GM18505 (cell line): ENCODE data around the gene CNDP2.
"Not testable (repeated sequence)": the region's sequence is repeated elsewhere in the genome, so short reads cannot be mapped to it uniquely, and the experiment has no call there.

Experiments used
- ATAC-seq: cut with Tn5 transposase; IDR thresholded peaks from one replicate; pipeline ENCODE4 v1.9.1; 2021; ENCODE audit not compliant: unreplicated experiment
- POLR2A ChIP-seq: IDR thresholded peaks from 4 replicates; pipeline ENCODE4 v1.6.1; 2011; ENCODE audit warnings: borderline replicate concordance; ENCODE audit not compliant: insufficient read depth, insufficient read length; ENCODE audit errors: extremely low read depth

CNDP2 gene

GRCh38 chr18:74500372-74500771 is 4.2 kb downstream of the CNDP2 start:
- ATAC-seq, result no peak
- no peak for TF ChIP-seq POLR2A

GRCh38 chr18:74500774-74501173 is 4.6 kb downstream of the CNDP2 start:
- not testable (repeated sequence) for ATAC-seq

DNA sequence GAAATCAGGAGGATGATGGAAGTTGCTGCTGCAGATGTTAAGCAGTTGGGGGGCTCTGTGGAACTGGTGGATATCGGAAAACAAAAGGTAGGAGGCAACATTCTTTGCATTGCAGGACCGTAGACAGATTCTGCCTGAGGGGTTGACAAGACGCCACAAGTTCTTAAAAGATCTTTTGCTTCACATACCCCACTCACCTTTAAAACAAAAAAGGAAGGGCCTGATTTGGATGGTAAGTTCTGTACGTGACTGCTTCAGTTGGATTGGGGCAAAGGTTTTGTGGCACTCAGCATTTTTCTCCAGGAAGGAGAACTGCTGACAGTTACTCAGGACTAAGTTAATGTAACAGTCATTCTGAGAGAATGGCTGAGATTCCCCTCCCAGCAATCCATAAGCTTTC is 5.2 kb downstream of the CNDP2 start:
- TF ChIP-seq POLR2A, result no peak
- no peak for ATAC-seq

- TF ChIP-seq POLR2A, result no peak
- ATAC-seq, result no peak
Measured at GRCh38 chr18:74503137-74503536, 7.0 kb downstream of the CNDP2 start.

DNA sequence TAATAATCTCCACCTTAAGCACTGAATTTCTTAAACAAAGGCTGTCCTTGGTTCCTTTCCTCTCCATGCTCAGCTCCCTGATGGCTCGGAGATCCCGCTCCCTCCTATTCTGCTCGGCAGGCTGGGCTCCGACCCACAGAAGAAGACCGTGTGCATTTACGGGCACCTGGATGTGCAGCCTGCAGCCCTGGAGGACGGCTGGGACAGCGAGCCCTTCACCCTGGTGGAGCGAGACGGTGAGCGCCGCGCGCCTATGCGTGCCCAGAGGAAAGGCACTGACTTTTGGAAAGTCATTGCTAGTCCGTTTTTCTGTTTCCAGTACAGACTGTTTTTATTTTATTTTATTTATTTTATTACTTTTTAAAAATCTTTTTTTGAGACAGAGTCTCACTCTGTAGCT is 9.6 kb downstream of the CNDP2 start:
- ATAC-seq, result no peak
- TF ChIP-seq POLR2A, result no peak

DNA sequence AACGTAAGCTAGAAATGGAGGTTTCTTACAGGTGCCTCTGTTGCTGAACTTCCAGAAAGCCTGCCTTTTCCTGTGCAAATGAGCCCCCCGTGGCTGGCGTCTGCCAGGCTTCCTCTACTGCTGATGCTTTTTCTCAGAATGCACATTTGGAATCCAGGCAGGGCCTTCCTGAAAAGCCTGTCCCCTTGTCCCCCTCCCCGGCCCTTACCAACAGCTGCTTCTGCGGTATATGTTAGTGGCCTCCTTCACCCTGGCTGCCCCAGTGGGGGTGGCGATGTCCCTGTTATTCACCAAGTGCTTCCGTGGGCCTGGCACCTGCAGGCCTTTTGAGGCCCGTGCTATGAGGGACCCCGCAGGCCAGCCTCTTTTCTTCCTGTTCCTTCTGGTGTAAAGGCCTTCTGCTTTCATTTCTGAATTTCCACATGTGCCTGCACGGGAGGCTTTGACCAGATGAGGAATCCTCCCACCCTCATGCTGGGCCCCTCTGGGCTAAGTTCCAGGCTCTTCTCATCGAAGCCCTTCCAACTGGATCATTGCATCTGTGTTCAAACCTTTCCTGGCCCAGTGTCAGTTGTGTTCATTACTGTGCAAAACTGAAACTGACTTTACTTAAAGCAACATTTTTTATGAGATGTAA is 10.4 kb downstream of the CNDP2 start:
- ATAC-seq, result no peak
- no peak for TF ChIP-seq POLR2A

GRCh38 chr18:74507097-74507881 is 11.1 kb downstream of the CNDP2 start:
- ATAC-seq, result no peak
- no peak for TF ChIP-seq POLR2A

- no peak for TF ChIP-seq POLR2A
- ATAC-seq, result no peak
Measured at GRCh38 chr18:74507927-74508326, 11.8 kb downstream of the CNDP2 start.

DNA sequence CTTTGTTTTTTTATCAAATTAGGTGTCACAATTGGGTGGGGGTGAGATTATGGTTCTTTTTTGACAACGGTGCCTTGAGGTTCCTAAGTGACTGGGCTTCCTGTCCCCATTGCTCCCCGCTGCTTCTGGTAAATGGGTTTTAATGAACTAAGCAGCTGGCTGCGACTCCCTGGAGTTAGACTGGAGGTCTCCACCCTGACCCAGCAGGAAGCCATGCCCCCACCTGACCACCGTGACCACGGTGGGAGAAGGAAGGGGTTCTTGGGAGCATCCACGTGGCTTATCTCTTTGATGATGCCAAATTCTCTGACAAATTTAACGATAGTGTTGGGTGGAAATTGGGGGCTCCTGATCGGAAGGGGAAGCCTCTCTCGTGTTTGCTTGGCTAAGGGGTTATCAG is 12.2 kb downstream of the CNDP2 start:
- no peak for TF ChIP-seq POLR2A
- no peak for ATAC-seq

- no peak for ATAC-seq
- no peak for TF ChIP-seq POLR2A
Measured at GRCh38 chr18:74508821-74509225, 12.7 kb downstream of the CNDP2 start.

GRCh38 chr18:74509856-74510769 is 13.9 kb downstream of the CNDP2 start:
- no peak for TF ChIP-seq POLR2A
- no peak for ATAC-seq

- ATAC-seq, result no peak
- TF ChIP-seq POLR2A, result no peak
Measured at GRCh38 chr18:74510770-74511095, 14.6 kb downstream of the CNDP2 start.

DNA sequence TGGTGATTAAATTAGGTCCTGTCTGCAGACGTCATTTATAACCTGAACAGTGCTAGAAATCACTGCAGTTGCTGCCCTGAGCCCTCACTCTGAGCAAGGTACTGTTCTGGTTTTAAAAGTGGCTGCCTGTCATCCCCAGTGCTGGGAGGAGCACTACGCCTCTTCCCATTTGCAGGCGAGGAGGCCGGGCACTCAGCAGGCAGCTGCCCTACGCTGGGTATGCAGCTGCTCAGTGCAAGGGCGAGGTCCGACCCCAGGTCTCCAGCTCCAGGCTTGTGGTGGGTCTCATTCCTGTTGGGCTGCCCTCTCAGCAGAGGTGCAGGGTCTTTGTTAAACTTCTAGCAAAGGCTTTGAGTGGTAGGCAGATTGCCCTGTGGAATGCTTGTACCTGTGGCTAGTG is 15.7 kb downstream of the CNDP2 start:
- no peak for ATAC-seq

More for the DNA sequence above, 15.7 kb downstream of the CNDP2 start:
- TF ChIP-seq POLR2A, result no peak
